HG03064 (cell line): ENCODE data around the gene RTP5.

Experiments used
- ATAC-seq: cut with Tn5 transposase; IDR thresholded peaks from one replicate; pipeline ENCODE4 v1.9.1; 2021; ENCODE audit warnings: low read depth; ENCODE audit not compliant: unreplicated experiment

The RTP5 gene

DNA sequence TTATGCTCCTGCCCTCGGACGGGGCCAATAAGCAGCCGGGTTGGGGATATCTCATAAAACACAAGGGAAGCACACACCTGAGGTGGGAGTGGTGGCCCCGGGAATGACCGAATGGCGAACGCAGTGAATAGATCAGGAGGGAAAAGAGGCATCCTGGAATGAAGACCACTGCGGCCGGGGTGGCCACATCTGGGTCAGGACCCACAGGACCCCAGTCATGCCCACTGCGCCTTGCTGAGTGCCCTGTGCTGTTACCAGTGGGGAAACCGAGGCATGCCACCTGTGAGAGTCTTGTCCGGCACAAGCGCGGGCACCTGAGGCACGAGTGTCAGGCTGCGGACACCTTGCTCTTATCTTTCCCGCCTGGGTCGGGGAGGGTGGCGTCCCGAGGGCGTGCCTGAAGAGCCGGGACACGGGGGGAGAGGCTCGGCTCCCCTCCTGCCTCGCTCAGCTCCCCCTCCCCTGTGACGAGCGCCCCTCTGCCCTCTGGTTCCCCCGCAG is 12.4 kb upstream of the RTP5 start:
- ATAC-seq, result no peak

DNA sequence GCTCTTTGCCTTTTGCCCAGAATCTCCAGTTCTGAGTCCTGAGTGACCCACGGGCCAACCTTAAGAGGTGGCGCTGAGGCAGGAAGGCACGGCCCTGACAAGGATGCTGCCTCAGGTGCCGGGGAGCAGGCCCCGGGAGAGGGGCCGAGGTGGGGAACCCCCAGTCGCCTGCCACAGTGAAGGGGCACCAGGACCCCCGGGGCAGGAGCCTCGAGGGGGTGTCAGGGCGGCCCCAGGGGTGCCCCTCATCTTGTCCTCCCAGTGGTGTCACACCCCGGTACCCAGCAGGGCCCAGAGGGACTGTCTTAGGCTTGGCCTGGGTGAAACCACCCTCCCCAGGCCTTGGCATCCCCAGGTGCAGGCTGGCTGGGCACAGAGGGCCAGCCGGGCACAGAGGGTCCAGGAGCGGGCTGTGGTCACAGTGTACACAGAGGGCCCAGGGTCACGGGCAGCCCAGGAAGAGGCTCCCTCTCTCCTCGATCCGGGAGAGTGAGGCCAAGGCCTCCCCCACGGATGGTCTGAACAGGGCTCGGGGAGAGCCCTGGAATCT is 11.9 kb upstream of the RTP5 start:
- ATAC-seq, result no peak

DNA sequence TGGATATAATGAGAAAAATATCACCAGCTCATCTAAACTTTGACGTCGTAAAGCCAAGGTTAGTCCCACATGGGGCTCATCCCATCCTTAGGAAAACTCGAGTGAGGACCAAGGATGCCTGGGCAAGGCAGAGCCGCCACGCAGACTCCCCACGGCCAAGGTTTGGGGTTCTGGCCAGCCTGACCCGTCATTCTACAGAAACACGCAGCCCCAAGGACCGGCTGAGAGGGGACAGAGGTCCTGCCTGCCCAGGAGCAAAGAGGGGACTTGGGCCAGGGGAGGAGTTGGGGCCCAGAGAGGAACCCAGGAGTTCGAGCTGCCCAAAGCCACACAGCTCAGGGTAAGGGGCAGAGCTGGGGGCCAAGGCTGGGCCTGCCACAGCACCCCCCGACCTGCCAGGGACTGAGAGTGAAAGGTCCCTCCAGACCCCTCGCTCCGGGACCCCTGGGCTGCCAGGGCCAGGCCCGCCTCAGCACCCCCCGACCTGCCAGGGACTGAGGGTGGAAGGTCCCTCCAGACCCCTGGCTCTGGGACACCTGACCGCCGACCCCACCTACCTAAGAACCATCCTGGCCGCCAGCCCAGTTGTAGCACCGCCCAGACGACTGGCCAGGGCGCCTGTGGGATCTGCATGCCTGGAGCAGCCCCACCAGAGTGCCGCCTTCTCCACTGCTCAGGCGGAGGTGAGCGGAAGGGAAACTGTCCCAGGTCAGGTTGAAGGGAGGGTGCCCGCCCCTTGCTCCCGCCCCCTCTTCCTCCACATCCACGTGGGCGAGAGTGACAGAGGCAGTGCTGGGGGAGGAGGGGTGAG is 11.1 kb upstream of the RTP5 start, which contains the start of gene PDCD1:
Gene PDCD1, minus strand, starts transcription at position 689 of the 811 bp plus-strand sequence. Its CDS starts 56 bp downstream, at position 633.
- no peak for ATAC-seq

DNA sequence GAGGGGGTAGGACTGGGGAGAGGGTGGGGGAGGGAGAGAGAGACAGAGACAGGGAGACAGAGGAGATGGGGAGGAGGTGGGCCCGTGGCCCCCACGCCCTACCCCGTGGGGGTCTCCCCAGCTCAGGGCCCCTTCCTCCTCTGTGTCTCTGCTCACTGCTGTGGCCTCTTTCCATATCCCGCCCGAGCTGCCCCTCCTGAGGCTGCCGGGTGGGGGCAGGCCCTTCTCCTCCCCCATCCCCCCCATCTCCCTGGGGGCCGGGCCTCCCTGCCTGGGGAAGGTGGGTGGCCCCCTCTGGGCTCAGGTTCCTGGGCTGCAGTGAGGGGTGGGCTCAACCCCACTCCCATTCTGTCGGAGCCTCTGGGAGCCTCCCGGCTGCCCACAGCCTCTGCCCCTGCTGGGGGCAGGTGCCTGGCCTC is 10.5 kb upstream of the RTP5 start:
- ATAC-seq, result no peak

GRCh38 chr2:241859436-241860183 is 9.9 kb upstream of the RTP5 start:
- ATAC-seq, result no peak

- no peak for ATAC-seq
These were observed 9.1 kb upstream of the RTP5 start for GRCh38 chr2:241860184-241861078.

DNA sequence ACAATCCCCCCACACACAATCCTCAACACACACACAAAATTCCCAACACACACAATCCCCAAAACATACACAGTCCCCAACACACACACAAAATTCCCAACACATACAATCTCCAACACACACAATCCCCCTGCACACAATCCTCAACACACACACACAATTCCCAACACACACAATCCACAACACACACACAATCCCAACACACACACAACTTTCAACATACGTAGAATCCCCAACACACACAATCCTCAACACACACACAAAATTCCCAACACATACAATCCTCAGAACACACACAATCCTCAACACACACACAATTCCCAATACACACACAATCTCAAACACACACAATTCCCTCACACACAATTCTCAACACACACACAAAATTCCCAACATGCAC is 8.3 kb upstream of the RTP5 start:
- ATAC-seq, result no peak

DNA sequence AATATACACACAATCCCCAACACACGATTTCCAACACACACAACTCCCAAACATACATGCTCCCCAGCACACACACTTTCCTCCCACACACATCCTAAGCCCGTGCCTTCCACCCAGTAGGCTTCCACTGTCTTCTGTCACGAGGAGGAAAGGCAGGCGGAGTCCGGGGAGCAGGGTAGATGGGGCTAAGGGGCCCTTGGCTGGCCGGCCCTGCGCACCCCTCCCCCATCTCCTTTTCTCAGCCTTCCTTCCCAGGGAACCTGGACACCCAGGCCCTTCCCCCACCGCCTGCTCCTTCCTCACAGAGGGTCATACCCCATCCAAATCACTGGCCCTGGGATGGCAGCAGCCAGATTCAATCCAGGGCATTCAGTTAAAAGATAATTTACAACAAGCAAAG is 7.4 kb upstream of the RTP5 start:
- no peak for ATAC-seq

GRCh38 chr2:241862775-241863535 is 6.6 kb upstream of the RTP5 start:
- no peak for ATAC-seq

DNA sequence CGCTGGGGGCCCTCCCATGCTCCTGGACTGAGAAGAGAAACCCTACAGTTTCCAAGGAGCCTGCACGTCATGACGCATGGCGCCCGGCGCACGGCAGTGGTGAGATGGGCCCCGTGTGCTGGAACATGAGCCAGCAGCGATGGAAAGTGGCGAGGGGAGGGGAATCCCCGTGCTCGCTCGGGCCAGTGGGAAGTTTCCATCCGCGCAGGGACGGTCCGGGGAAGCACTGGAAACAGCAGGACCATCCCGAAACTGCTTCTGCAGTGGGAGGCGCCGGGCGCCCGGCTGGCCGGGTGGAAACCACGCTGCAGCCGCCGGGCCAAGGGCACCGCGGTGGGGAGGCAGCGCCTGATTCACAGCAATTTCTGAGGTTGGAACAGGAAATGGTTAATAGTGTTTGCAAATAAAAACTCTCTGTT is 6.0 kb upstream of the RTP5 start:
- ATAC-seq, result no peak

DNA sequence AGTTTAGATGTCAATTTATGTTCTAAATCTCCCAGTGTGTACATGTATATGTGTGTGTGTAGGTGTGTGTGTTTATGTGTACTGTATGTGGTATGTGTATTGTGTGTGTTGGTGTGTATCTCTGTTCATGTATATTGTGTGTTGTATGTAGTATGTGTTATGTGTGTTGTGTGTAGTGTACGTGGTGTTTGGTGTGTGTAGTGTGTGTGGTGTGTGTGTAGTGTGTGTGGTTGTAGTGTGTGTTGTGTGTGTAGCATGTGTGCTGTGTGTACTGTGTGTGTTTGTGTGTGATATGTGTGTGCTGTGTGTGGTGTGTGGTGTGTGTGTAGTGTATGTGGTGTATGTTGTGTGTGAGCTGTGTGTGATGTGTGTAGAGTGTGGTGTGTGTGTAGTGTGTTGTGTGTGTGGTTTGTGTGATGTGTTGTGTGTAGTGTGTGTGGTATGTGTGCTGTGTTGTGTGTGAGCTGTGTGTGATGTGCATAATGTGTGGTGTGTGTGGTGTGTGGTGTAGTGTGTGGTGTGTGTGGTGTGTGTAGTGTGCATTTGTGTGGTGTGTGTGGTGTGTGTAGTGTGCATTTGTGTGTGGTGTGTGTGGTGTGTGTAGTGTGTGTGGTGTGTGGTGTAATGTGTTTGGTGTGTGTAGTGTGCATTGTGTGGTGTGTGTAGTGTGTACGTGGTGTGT is 5.2 kb upstream of the RTP5 start:
- ATAC-seq, result no peak

DNA sequence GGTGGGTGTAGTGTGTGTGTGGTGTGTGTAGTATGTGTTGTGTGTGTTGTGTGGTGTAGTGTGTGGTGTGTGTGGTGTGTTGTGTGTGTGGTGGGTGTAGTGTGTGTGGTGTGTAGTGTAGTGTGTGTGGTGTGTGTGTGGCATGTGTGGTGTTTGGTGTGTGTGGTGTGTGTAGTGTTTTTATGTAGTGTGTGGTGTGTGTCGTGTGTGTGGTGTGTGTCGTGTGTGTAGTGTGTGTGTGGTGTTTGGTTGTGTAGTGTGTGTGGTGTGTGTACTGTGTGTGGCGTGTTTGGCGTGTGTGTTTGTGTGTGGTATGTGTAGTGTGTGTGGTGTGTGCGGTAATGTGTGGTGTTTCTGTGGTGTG is 4.7 kb upstream of the RTP5 start:
- ATAC-seq, result no peak

- ATAC-seq, result no peak
These were observed 4.0 kb upstream of the RTP5 start for GRCh38 chr2:241865416-241865956.

DNA sequence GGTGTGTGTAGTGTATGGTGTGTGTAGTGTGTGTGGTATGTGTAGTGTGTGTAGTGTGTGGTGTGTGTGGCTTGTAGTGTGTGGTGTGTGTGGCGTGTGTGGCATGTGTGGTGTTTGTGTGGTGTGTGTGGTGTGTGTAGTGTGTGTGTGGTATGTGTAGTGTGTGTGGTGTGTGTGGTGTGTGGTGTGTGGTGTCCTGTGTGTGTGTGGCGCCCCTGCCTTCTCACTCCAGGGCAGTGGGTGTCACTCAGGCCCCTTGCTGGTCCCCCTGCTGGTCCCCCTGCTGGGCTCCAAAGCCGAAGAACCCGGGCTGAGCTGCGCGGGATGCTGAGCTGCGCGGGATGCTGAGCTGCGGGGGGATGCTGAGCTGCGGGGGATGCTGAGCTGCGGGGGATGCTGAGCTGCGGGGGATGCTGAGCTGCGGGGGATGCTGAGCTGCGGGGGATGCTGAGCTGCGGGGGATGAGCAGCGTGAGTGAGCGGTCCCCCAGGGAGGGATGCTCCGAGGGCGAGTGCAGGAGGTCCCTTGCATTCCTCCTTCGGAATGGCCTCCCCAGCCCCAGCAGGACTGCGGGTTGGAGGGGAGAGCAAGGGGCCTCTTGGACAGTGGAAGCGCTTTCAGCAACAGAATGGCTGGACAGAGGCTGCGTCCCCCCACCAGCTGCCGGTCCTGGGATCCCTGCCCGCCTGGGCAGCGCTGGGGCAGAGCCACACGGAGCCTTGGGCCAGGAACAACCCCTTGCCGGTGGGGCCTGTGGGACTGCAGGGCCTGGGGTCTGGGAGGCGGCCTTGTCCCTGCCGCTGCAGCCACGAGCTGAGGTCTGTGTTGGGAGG is 3.4 kb upstream of the RTP5 start:
- no peak for ATAC-seq

- no peak for ATAC-seq
These were observed 2.5 kb upstream of the RTP5 start for GRCh38 chr2:241866790-241867645.

DNA sequence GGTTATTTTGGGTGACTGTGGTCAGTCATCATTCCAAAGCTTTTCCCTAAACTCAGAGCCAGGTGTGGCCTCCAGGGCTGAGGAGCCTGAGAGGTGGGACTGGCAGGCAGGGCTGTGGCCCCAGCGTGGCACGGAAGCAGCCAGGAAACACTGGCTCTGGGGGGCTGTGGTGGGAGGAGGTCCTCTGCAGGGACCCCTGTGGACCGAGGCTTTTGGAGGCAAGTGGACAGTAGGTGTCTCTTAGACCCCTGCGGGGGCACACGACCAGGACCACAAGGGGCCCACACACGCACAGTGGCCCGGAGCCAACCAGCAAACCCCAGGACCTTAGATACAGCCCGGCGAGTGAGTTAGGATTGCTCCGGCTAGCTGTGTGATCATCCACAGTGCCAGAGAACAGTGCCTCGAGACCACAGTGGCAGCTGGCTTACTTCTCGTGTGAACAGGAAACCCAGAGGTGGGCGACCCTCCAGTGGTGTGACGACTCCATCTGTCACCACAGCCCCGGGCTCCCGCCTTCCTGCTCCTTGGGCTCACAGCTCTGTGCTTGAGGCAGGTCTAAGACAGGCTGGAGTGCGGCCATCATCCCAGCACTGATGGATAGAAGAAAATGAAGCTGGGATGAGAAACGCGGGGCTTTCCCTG is 1.6 kb upstream of the RTP5 start:
- no peak for ATAC-seq

- no peak for ATAC-seq
These were observed 858 bp upstream of the RTP5 start for GRCh38 chr2:241868661-241869081.
